ENCODE data around the gene CTXND1. TPM values are rescaled to one million over a fixed set of nuclear protein-coding genes. Genes with fewer than 3 reads are reported as not detected.

Gene CTXND1
- total RNA-seq, 4 donors from 2014 or later, result 0.14 to 0.64 TPM; not detected in 2

DNA sequence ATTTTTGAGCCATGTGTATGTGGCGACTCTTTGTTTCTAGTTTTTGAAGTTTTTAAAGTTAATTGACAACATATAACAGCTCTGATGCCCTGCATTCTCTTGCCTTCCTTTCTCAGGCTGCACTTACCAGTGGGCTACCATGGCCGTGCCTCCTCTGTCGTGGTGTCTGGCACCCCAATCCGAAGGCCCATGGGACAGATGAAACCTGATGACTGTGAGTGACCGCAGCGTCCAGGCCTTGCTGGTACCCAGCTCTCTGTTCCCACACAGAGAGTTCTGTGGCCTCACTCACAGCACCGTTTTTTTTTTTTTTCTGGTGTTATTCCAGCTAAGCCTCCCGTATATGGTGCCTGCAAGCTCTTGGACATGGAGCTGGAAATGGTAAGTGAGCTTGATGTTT, 84.1 kb downstream of the CTXND1 start:
- no peaks in the 10 kb centered on the region for H3K9me3 ChIP-seq

DNA sequence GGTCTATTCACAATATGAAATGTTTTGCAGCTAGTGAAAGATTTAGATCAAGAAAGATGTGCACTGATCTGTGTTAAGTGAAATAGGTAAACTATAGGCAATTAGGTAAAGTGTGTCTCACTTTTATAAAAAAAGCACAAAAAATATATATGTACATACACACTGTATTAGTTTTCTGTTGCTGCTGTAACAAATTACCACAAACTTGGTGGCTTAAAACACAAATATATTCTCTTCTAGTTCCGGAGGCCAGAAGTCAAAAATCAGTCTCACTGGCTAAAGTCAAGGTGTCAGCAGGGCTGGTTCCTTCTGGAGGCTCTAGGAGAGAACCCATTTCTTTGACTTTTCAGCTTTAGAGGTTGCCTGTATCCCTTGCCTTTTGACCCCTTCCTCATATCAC, 88.1 kb downstream of the CTXND1 start:
- intact Hi-C loops (cut with DNase I; ENCODE audit: low total_unique reads), result no loop called here
- in situ Hi-C loops (cut with MboI; ENCODE audit: low pct_ligation_motif_present in 1 of 4, low pct_unique_long_range_greater_than_20kb in 1 of 4, low sequenced_read_pairs in 3 of 4), result loop anchor here in 3 of 4 donors (25.0 kb wide), 2 partner anchors 102 to 277 kb away; partner anchors contain the start of genes MTHFS (in 2 of the 3) and ZFAND6 (in 2 of the 3)
- 92 to 100% methylated on average over 1 of the region's 1 CpG for WGBS, 2 donors (ENCODE audit: low coverage in 1 of 2)
- no peak for DNase-seq
- Histone ChIP-seq H3K4me3 (no peak overlapping the region), H3K36me3 (no peaks in the 10 kb centered on the region), H3K9me3 (no peaks in the 10 kb centered on the region), H3K27me3 (no peaks in the 10 kb centered on the region), H3K27ac (no peak overlapping the region), H3K4me1 (peaks cover 0 to 19% (median 13%) of the 10 kb centered on the region in 4 donors)
- no peak for TF ChIP-seq POLR2AphosphoS5 (IDR thresholded peaks at IDR 0.05)
- TF ChIP-seq POLR2A (IDR thresholded peaks at IDR 0.05), result no peak
- TF ChIP-seq, protein P1, sequence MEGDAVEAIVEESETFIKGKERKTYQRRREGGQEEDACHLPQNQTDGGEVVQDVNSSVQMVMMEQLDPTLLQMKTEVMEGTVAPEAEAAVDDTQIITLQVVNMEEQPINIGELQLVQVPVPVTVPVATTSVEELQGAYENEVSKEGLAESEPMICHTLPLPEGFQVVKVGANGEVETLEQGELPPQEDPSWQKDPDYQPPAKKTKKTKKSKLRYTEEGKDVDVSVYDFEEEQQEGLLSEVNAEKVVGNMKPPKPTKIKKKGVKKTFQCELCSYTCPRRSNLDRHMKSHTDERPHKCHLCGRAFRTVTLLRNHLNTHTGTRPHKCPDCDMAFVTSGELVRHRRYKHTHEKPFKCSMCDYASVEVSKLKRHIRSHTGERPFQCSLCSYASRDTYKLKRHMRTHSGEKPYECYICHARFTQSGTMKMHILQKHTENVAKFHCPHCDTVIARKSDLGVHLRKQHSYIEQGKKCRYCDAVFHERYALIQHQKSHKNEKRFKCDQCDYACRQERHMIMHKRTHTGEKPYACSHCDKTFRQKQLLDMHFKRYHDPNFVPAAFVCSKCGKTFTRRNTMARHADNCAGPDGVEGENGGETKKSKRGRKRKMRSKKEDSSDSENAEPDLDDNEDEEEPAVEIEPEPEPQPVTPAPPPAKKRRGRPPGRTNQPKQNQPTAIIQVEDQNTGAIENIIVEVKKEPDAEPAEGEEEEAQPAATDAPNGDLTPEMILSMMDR (IDR thresholded peaks at IDR 0.05), result no peak
- no peak for TF ChIP-seq EP300 (IDR thresholded peaks at IDR 0.05; ENCODE audit: low read depth)

More for the DNA sequence above, 84.1 kb downstream of the CTXND1 start:
- TF ChIP-seq EP300 (IDR thresholded peaks at IDR 0.05; ENCODE audit: low read depth) (no peak), POLR2AphosphoS5 (IDR thresholded peaks at IDR 0.05) (no peak)
- TF ChIP-seq, protein P1 (IDR thresholded peaks at IDR 0.05), result no peak
- no peaks in the 10 kb centered on the region for H3K36me3 ChIP-seq
- in situ Hi-C loops (cut with MboI; ENCODE audit: low pct_ligation_motif_present in 1 of 4, low pct_unique_long_range_greater_than_20kb in 1 of 4, low sequenced_read_pairs in 3 of 4), result loop anchor here in 3 of 4 donors (25.0 kb wide), 2 partner anchors 106 to 281 kb away; partner anchors contain the start of genes MTHFS (in 2 of the 3) and ZFAND6 (in 2 of the 3)
- DNase-seq, result no peak
- H3K4me1 ChIP-seq, result no peaks in the 10 kb centered on the region
- H3K27me3 ChIP-seq, result no peaks in the 10 kb centered on the region
- H3K4me3 ChIP-seq, result no peak overlapping the region
- WGBS, 2 donors (ENCODE audit: low coverage in 1 of 2), result 93 to 100% methylated on average over 1 to 8 of the region's 8 CpGs
- intact Hi-C loops (cut with DNase I; ENCODE audit: low total_unique reads), result no loop called here
- H3K27ac ChIP-seq, result no peak overlapping the region

DNA sequence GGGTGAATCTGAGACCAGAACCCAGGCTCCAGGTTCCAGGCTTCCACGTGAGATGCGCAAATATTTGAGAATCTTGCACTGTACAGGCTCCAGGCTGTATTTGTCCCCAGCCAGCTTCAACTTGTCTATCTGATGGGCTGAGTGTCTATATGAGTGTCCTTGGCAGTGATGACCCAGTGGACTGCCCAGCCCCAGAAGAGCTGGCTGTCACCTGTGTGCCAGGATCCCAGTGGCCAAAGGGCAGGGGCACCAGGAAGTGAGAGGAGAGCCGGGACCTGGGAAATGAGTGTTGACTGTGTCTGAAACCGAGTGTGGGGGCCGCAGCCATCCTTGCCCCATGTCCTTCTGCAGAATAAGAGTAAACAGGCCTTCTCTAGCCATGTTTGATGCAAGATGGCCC, 88.8 kb downstream of the CTXND1 start:
- no peak for DNase-seq
- Histone ChIP-seq H3K36me3 (no peaks in the 10 kb centered on the region), H3K27ac (no peak overlapping the region), H3K9me3 (no peaks in the 10 kb centered on the region), H3K4me1 (peaks cover 0 to 19% (median 13%) of the 10 kb centered on the region in 4 donors), H3K4me3 (no peak overlapping the region), H3K27me3 (no peaks in the 10 kb centered on the region)
- intact Hi-C loops (cut with DNase I; ENCODE audit: low total_unique reads), result no loop called here
- WGBS, 2 donors (ENCODE audit: low coverage in 1 of 2), result 87% methylated on average over 5 of the region's 5 CpGs; no CpG with 5 or more reads in 1 of the 2 donors
- in situ Hi-C loops (cut with MboI; ENCODE audit: low pct_ligation_motif_present in 1 of 4, low pct_unique_long_range_greater_than_20kb in 1 of 4, low sequenced_read_pairs in 3 of 4), result loop anchor here in 3 of 4 donors (25.0 kb wide), 2 partner anchors 101 to 276 kb away; partner anchors contain the start of genes MTHFS (in 2 of the 3) and ZFAND6 (in 2 of the 3)
- TF ChIP-seq EP300 (IDR thresholded peaks at IDR 0.05; ENCODE audit: low read depth), result no peak
- no peak for TF ChIP-seq POLR2AphosphoS5 (IDR thresholded peaks at IDR 0.05)
- TF ChIP-seq, protein P1 (IDR thresholded peaks at IDR 0.05), result no peak
- TF ChIP-seq POLR2A (IDR thresholded peaks at IDR 0.05), result no peak

DNA sequence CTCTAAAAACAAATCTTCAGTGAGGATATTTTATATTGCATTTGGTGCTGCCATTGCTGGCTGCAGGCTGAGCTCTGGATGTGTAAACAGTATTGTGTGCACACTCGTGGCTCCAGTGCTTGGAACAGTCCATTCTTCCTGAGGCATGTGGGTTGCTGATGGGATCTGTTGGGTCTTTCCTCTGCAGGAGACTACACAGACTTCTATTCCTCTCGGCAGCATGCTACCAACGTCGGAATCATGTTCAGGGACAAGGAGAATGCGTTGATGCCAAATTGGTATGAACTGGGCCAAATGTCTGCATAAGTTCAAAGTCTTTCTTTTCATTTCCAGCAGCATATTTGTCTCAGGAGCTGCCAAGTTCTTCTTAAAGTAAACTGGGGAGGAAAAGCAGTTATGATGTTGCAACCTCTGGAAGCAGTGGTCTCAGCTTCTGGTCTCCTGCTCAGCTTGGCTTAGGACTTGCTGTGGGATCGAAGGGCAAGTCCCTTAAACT, 89.9 kb downstream of the CTXND1 start:
- Histone ChIP-seq H3K4me3 (no peak overlapping the region), H3K4me1 (peaks cover 0 to 19% (median 13%) of the 10 kb centered on the region in 4 donors), H3K36me3 (no peaks in the 10 kb centered on the region), H3K27me3 (no peaks in the 10 kb centered on the region), H3K27ac (peak overlapping the region in 2 of 4 donors; percentile 22 to 41), H3K9me3 (no peaks in the 10 kb centered on the region)
- intact Hi-C loops (cut with DNase I; ENCODE audit: low total_unique reads) (no loop called here), in situ Hi-C loops (cut with MboI; ENCODE audit: low pct_ligation_motif_present in 1 of 4, low pct_unique_long_range_greater_than_20kb in 1 of 4, low sequenced_read_pairs in 3 of 4) (loop anchor here in 3 of 4 donors (25.0 kb wide), 2 partner anchors 100 to 275 kb away; partner anchors contain the start of genes MTHFS (in 2 of the 3) and ZFAND6 (in 2 of the 3))
- 42 to 54% methylated on average over 4 to 6 of the region's 6 CpGs for WGBS, 2 donors (ENCODE audit: low coverage in 1 of 2)
- no peak for TF ChIP-seq POLR2A (IDR thresholded peaks at IDR 0.05)
- TF ChIP-seq EP300 (IDR thresholded peaks at IDR 0.05; ENCODE audit: low read depth), result no peak
- peak in 1 of 3 donors; percentile 61 for TF ChIP-seq POLR2AphosphoS5 (IDR thresholded peaks at IDR 0.05)
- DNase-seq, result no peak
